Esophagus squamous epithelium (tissue), 4 donors: Measurements from ENCODE around the gene C11orf91.

Experiments
- CTCF ChIP-seq, 6 experiments: fragments of 450-650 bp in 4 of 6; fragments of 200-600 bp in 2 of 6; sonication (generic) in 2 of 6; IDR thresholded peaks; one replicate each; pipeline ENCODE4 v1.5.1; 2016 to 2019; ENCODE audit warnings: antibody characterized with exemption in 6 of 6, mild to moderate bottlenecking in 4 of 6, moderate library complexity in 4 of 6
- POLR2A ChIP-seq, 4 donors: fragments of 450-650 bp; IDR thresholded peaks; one replicate each; pipeline ENCODE4 v1.6.1; 2017; ENCODE audit warnings: antibody characterized with exemption in 4 of 4, mild to moderate bottlenecking in 4 of 4, moderate library complexity in 3 of 4

GRCh38 chr11:33669598-33670249 lies 30.9 kb downstream of the C11orf91 start:
- TF ChIP-seq POLR2A (IDR thresholded peaks at IDR 0.05): no peak
- TF ChIP-seq CTCF (IDR thresholded peaks at IDR 0.05): no peak
